ENCODE data around the gene TMIE. TPM values are rescaled to one million over a fixed set of nuclear protein-coding genes. Genes with fewer than 3 reads are reported as not detected.

The TMIE gene
- total RNA-seq, 1 experiment from 2014 or later: 1.1 TPM

- POLR2A ChIA-PET: no interaction called here
- no peaks in the 10 kb centered on the region for H3K27me3 ChIP-seq (ENCODE audit: control insufficient read depth, insufficient read depth, low read length)
- no peaks in the 10 kb centered on the region for H3K9me3 ChIP-seq (ENCODE audit: control insufficient read depth, insufficient read depth, low read depth, low read length)
- ATAC-seq (no peak), DNase-seq (ENCODE audit: low read depth, low spot score) (no peak)
- CTCF ChIA-PET: no interaction called here
- H3K4me1 ChIP-seq (ENCODE audit: control insufficient read depth, insufficient read depth, low read length): peaks cover 6% of the 10 kb centered on the region; the same call in 1 of the 2 replicates
- no peak overlapping the region for H3K4me3 ChIP-seq (ENCODE audit: low read depth in 2 of 2, low read length in 2 of 2)
- TF ChIP-seq, protein P1, sequence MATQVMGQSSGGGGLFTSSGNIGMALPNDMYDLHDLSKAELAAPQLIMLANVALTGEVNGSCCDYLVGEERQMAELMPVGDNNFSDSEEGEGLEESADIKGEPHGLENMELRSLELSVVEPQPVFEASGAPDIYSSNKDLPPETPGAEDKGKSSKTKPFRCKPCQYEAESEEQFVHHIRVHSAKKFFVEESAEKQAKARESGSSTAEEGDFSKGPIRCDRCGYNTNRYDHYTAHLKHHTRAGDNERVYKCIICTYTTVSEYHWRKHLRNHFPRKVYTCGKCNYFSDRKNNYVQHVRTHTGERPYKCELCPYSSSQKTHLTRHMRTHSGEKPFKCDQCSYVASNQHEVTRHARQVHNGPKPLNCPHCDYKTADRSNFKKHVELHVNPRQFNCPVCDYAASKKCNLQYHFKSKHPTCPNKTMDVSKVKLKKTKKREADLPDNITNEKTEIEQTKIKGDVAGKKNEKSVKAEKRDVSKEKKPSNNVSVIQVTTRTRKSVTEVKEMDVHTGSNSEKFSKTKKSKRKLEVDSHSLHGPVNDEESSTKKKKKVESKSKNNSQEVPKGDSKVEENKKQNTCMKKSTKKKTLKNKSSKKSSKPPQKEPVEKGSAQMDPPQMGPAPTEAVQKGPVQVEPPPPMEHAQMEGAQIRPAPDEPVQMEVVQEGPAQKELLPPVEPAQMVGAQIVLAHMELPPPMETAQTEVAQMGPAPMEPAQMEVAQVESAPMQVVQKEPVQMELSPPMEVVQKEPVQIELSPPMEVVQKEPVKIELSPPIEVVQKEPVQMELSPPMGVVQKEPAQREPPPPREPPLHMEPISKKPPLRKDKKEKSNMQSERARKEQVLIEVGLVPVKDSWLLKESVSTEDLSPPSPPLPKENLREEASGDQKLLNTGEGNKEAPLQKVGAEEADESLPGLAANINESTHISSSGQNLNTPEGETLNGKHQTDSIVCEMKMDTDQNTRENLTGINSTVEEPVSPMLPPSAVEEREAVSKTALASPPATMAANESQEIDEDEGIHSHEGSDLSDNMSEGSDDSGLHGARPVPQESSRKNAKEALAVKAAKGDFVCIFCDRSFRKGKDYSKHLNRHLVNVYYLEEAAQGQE (IDR thresholded peaks at IDR 0.05; ENCODE audit: insufficient read depth in 1 of 2, low read depth in 2 of 2, low read length in 1 of 2): no peak
- TF ChIP-seq SIN3A (IDR thresholded peaks at IDR 0.05; ENCODE audit: borderline replicate concordance, insufficient read depth, low read depth, low read length) (no peak), POLR2AphosphoS5 (IDR thresholded peaks at IDR 0.05; ENCODE audit: low read depth, low read length) (no peak), CTCF (IDR thresholded peaks at IDR 0.05) (no peak), TCF7L2 (IDR thresholded peaks at IDR 0.05; ENCODE audit: low read depth, low read length) (no peak)
- intact Hi-C loops (cut with micrococcal nuclease; ENCODE audit: unreplicated experiment): no loop called here
- no peaks in the 10 kb centered on the region for H3K36me3 ChIP-seq (ENCODE audit: control insufficient read depth, insufficient read depth, low read length)
- H3K27ac ChIP-seq (ENCODE audit: low read length): no peak overlapping the region
- in situ Hi-C loops (cut with HindIII; ENCODE audit: low pct_unique_long_range_greater_than_20kb, low sequenced_read_pairs): no loop called here
- BruUV-seq (replicated peaks): no TSS peak
Measured at GRCh38 chr3:46710671-46711295, 9.6 kb downstream of the TMIE start.

- in situ Hi-C loops (cut with HindIII; ENCODE audit: low pct_unique_long_range_greater_than_20kb, low sequenced_read_pairs): no loop called here
- Histone ChIP-seq H3K4me1 (ENCODE audit: control insufficient read depth, insufficient read depth, low read length) (peaks cover 6% of the 10 kb centered on the region; the same call in 1 of the 2 replicates), H3K36me3 (ENCODE audit: control insufficient read depth, insufficient read depth, low read length) (no peaks in the 10 kb centered on the region), H3K9me3 (ENCODE audit: control insufficient read depth, insufficient read depth, low read depth, low read length) (no peaks in the 10 kb centered on the region), H3K27ac (ENCODE audit: low read length) (no peak overlapping the region), H3K4me3 (ENCODE audit: low read depth in 2 of 2, low read length in 2 of 2) (no peak overlapping the region), H3K27me3 (ENCODE audit: control insufficient read depth, insufficient read depth, low read length) (no peaks in the 10 kb centered on the region)
- DNase-seq (ENCODE audit: low read depth, low spot score) (no peak), ATAC-seq (no peak)
- ChIA-PET CTCF (no interaction called here), POLR2A (no interaction called here)
- intact Hi-C loops (cut with micrococcal nuclease; ENCODE audit: unreplicated experiment): no loop called here
- no TSS peak for BruUV-seq (replicated peaks)
- TF ChIP-seq POLR2AphosphoS5 (IDR thresholded peaks at IDR 0.05; ENCODE audit: low read depth, low read length) (no peak), TCF7L2 (IDR thresholded peaks at IDR 0.05; ENCODE audit: low read depth, low read length) (no peak), SIN3A (IDR thresholded peaks at IDR 0.05; ENCODE audit: borderline replicate concordance, insufficient read depth, low read depth, low read length) (no peak), CTCF (IDR thresholded peaks at IDR 0.05) (no peak)
- TF ChIP-seq, protein P1 (IDR thresholded peaks at IDR 0.05; ENCODE audit: insufficient read depth in 1 of 2, low read depth in 2 of 2, low read length in 1 of 2): no peak
Measured at GRCh38 chr3:46711305-46711704, 10.1 kb downstream of the TMIE start.
